Activated naive CD4-positive, alpha-beta T cell treated with anti-CD3 and anti-CD28 coated beads for 36 hours (primary cell): ENCODE measurements around the gene NEU1. TPM values are rescaled to one million over a fixed set of nuclear protein-coding genes. Genes with fewer than 3 reads are reported as not detected.
"Not testable (repeated sequence)": the region's sequence is repeated elsewhere in the genome, so short reads cannot be mapped to it uniquely, and the experiment has no call there.

Experiments
- CTCF ChIA-PET: fragments of 350-600 bp; sonication (Branson Sonifier 250); formaldehyde crosslinking; loops from one replicate; lab custom pipeline; 2021; ENCODE audit warnings: antibody characterized with exemption; lab: Charles Lee
- DNase-seq: peaks from one replicate; pipeline ENCODE4 v3.0.0-alpha.2; 2020
- H3K27ac Mint-ChIP-seq: one replicate; pipeline ENCODE4 v1.8.0; 2021; ENCODE audit warnings: mild to moderate bottlenecking, mixed read lengths
- H3K27me3 Mint-ChIP-seq: one replicate; pipeline ENCODE4 v1.8.0; 2021; ENCODE audit warnings: low read depth, mixed read lengths
- H3K36me3 Mint-ChIP-seq: one replicate; pipeline ENCODE4 v1.8.0; 2021; ENCODE audit warnings: low read depth, mixed read lengths
- H3K4me1 Mint-ChIP-seq: one replicate; pipeline ENCODE4 v1.8.0; 2021; ENCODE audit warnings: low read depth, mixed read lengths
- H3K4me3 Mint-ChIP-seq: one replicate; pipeline ENCODE4 v1.8.0; 2021; ENCODE audit warnings: mild to moderate bottlenecking, moderate library complexity, mixed read lengths
- H3K9me3 Mint-ChIP-seq: one replicate; pipeline ENCODE4 v1.8.0; 2021; ENCODE audit warnings: mixed read lengths
- intact Hi-C: fragments of 100-400 bp; cut with micrococcal nuclease; formaldehyde crosslinking; loops from one replicate; pipeline ENCODE4 v1.15.1; 2023
- total RNA-seq, 2 experiments: library from RNA; stranded (reverse); gene quantifications; one replicate each; pipeline ENCODE4 v1.2.3, GENCODE V29; 2021

The NEU1 gene
- total RNA-seq, 2 experiments from 2014 or later: 8.4 to 9.2 TPM

GRCh38 chr6:31850765-31851484, 11.7 kb downstream of the NEU1 start:
- CTCF ChIA-PET: interaction anchor here (0.8 kb wide), 1 partner anchor 165 kb away, joined by 3 read pairs; no protein-coding TSS in a partner anchor
- Mint-ChIP-seq H3K27ac (no peak overlapping the region), H3K36me3 (peaks cover 2% of the 10 kb centered on the region), H3K4me3 (no peak overlapping the region), H3K27me3 (no peaks in the 10 kb centered on the region), H3K4me1 (no peaks in the 10 kb centered on the region), H3K9me3 (peaks cover 4% of the 10 kb centered on the region)
- DNase-seq: no peak
- intact Hi-C loops: no loop called here

- intact Hi-C loops: no loop called here
- DNase-seq: no peak
- CTCF ChIA-PET: interaction anchor here (0.7 kb wide), 1 partner anchor 75 kb away, joined by 5 read pairs; no protein-coding TSS in a partner anchor
- no peaks in the 10 kb centered on the region for H3K27me3 Mint-ChIP-seq
- no peak overlapping the region for H3K27ac Mint-ChIP-seq
- no peaks in the 10 kb centered on the region for H3K4me1 Mint-ChIP-seq
- no peak overlapping the region for H3K4me3 Mint-ChIP-seq
- no peaks in the 10 kb centered on the region for H3K9me3 Mint-ChIP-seq
- peaks cover 1% of the 10 kb centered on the region for H3K36me3 Mint-ChIP-seq
Observed at GRCh38 chr6:31847276-31847978, 15.2 kb downstream of the NEU1 start.

GRCh38 chr6:31844507-31844906, 18.1 kb downstream of the NEU1 start:
- Mint-ChIP-seq H3K4me1 (peaks cover under 1% of the 10 kb centered on the region), H3K4me3 (no peak overlapping the region), H3K27me3 (no peaks in the 10 kb centered on the region), H3K27ac (no peak overlapping the region), H3K9me3 (no peaks in the 10 kb centered on the region), H3K36me3 (peaks cover 20% of the 10 kb centered on the region)
- CTCF ChIA-PET: no interaction called here
- no peak for DNase-seq
- intact Hi-C loops: no loop called here

- CTCF ChIA-PET: interaction anchor here (0.9 kb wide), 1 partner anchor 220 kb away, joined by 3 read pairs; no protein-coding TSS in a partner anchor
- intact Hi-C loops: no loop called here
- Mint-ChIP-seq H3K4me3 (no peak overlapping the region), H3K27ac (peak overlapping the region; percentile 18), H3K27me3 (no peaks in the 10 kb centered on the region), H3K9me3 (no peaks in the 10 kb centered on the region), H3K36me3 (peaks cover 43% of the 10 kb centered on the region), H3K4me1 (peaks cover 20% of the 10 kb centered on the region)
- DNase-seq: no peak
Observed at GRCh38 chr6:31842053-31842452, 20.6 kb downstream of the NEU1 start.

GRCh38 chr6:31839779-31840126, 22.9 kb downstream of the NEU1 start:
- not testable (repeated sequence) for H3K4me3 Mint-ChIP-seq, DNase-seq, H3K27me3 Mint-ChIP-seq, H3K27ac Mint-ChIP-seq, H3K9me3 Mint-ChIP-seq
- peaks cover 25% of the 10 kb centered on the region for H3K4me1 Mint-ChIP-seq
- CTCF ChIA-PET: interaction anchor here (0.5 to 2.8 kb wide), 4 partner anchors 9 to 50 kb away, joined by 3 to 8 read pairs (median 4); no protein-coding TSS in a partner anchor
- H3K36me3 Mint-ChIP-seq: peaks cover 65% of the 10 kb centered on the region
- intact Hi-C loops: loop anchor here (10.0 kb wide), 1 partner anchor 1005 kb away; the partner anchor contains the start of gene PSMB8

GRCh38 chr6:31838968-31839367, 23.7 kb downstream of the NEU1 start:
- CTCF ChIA-PET: interaction anchor here (0.5 to 2.8 kb wide), 7 partner anchors 8 to 113 kb away, joined by 3 to 8 read pairs (median 4); partner anchors contain the start of gene HSPA1B
- no peaks in the 10 kb centered on the region for H3K27me3 Mint-ChIP-seq
- no peak for DNase-seq
- peak overlapping the region; percentile 29 for H3K4me3 Mint-ChIP-seq
- peaks cover 27% of the 10 kb centered on the region for H3K4me1 Mint-ChIP-seq
- H3K9me3 Mint-ChIP-seq: no peaks in the 10 kb centered on the region
- H3K27ac Mint-ChIP-seq: no peak overlapping the region
- peaks cover 66% of the 10 kb centered on the region for H3K36me3 Mint-ChIP-seq
- intact Hi-C loops: loop anchor here (10.0 kb wide), 1 partner anchor 1006 kb away; the partner anchor contains the start of gene PSMB8

- peak overlapping the region; percentile 94 for H3K4me3 Mint-ChIP-seq
- DNase-seq, H3K27me3 Mint-ChIP-seq, H3K9me3 Mint-ChIP-seq: not testable (repeated sequence)
- CTCF ChIA-PET: interaction anchor here (0.8 to 2.8 kb wide), 4 partner anchors 7 to 113 kb away, joined by 4 to 8 read pairs (median 4); partner anchors contain the start of gene HSPA1B
- H3K36me3 Mint-ChIP-seq: peaks cover 66% of the 10 kb centered on the region
- intact Hi-C loops: loop anchor here (10.0 kb wide), 1 partner anchor 1007 kb away; the partner anchor contains the start of gene PSMB8
- H3K4me1 Mint-ChIP-seq: peaks cover 29% of the 10 kb centered on the region
- peak overlapping the region; percentile 98 for H3K27ac Mint-ChIP-seq
Observed at GRCh38 chr6:31838114-31838553, 24.5 kb downstream of the NEU1 start.

GRCh38 chr6:31837369-31838113, 25.1 kb downstream of the NEU1 start:
- CTCF ChIA-PET: interaction anchor here (0.8 to 2.8 kb wide), 3 partner anchors 7 to 114 kb away, joined by 4 to 8 read pairs (median 5); no protein-coding TSS in a partner anchor
- H3K9me3 Mint-ChIP-seq: no peaks in the 10 kb centered on the region
- H3K36me3 Mint-ChIP-seq: peaks cover 66% of the 10 kb centered on the region
- no peak for DNase-seq
- no peaks in the 10 kb centered on the region for H3K27me3 Mint-ChIP-seq
- H3K4me3 Mint-ChIP-seq: peak overlapping the region; percentile 94
- intact Hi-C loops: loop anchor here (10.0 kb wide), 1 partner anchor 1007 kb away; the partner anchor contains the start of gene PSMB8
- H3K4me1 Mint-ChIP-seq: peaks cover 32% of the 10 kb centered on the region
- peak overlapping the region; percentile 98 for H3K27ac Mint-ChIP-seq

- Mint-ChIP-seq H3K36me3 (peaks cover 63% of the 10 kb centered on the region), H3K27me3 (no peaks in the 10 kb centered on the region), H3K4me3 (peak overlapping the region; percentile 94), H3K27ac (peak overlapping the region; percentile 98), H3K9me3 (no peaks in the 10 kb centered on the region), H3K4me1 (peaks cover 36% of the 10 kb centered on the region)
- CTCF ChIA-PET: interaction anchor here (0.7 to 1.3 kb wide), 3 partner anchors 46 to 98 kb away, joined by 3 to 4 read pairs (median 3); no protein-coding TSS in a partner anchor
- DNase-seq: no peak
- intact Hi-C loops: loop anchor here (10.0 kb wide), 1 partner anchor 1008 kb away; the partner anchor contains the start of gene PSMB8
Observed at GRCh38 chr6:31836474-31837368, 25.9 kb downstream of the NEU1 start.

GRCh38 chr6:31836047-31836473, 26.6 kb downstream of the NEU1 start:
- peaks cover 62% of the 10 kb centered on the region for H3K36me3 Mint-ChIP-seq

More at GRCh38 chr6:31836047-31836473, 26.6 kb downstream of the NEU1 start:
- CTCF ChIA-PET: interaction anchor here (0.7 to 1.3 kb wide), 3 partner anchors 46 to 98 kb away, joined by 3 to 4 read pairs (median 3); no protein-coding TSS in a partner anchor
- no peak for DNase-seq
- H3K4me1 Mint-ChIP-seq: peaks cover 41% of the 10 kb centered on the region
- no peaks in the 10 kb centered on the region for H3K9me3 Mint-ChIP-seq
- H3K27me3 Mint-ChIP-seq: no peaks in the 10 kb centered on the region
- H3K27ac Mint-ChIP-seq: peak overlapping the region; percentile 98
- peak overlapping the region; percentile 94 for H3K4me3 Mint-ChIP-seq
- intact Hi-C loops: loop anchor here (10.0 kb wide), 1 partner anchor 1009 kb away; the partner anchor contains the start of gene PSMB8
